ENCODE results near the gene XRCC3. TPM values are rescaled to one million over a fixed set of nuclear protein-coding genes. Genes with fewer than 3 reads are reported as not detected.
A peak's percentile ranks its signal among the peaks of the same experiment; 100 is the strongest.

Gene XRCC3
- total RNA-seq, 1 donor = 18.1 TPM

GRCh38 chr14:103711516-103712431 lies 3.5 kb downstream of the XRCC3 start:
- H3K4me3 ChIP-seq (ENCODE audit: low read depth, low read length) = no peak overlapping the region
- DNase-seq (ENCODE audit: low read depth) = peak; percentile 43
- TF ChIP-seq CTCF (IDR thresholded peaks at IDR 0.05; ENCODE audit: insufficient read depth, low read length) = no peak

- no peak for DNase-seq (ENCODE audit: low read depth)
- H3K4me3 ChIP-seq (ENCODE audit: low read depth, low read length) = no peak overlapping the region
- no peak for TF ChIP-seq CTCF (IDR thresholded peaks at IDR 0.05; ENCODE audit: insufficient read depth, low read length)
Observed at GRCh38 chr14:103710771-103711377, 4.4 kb downstream of the XRCC3 start.

GRCh38 chr14:103709814-103710213 lies 5.4 kb downstream of the XRCC3 start:
- H3K4me3 ChIP-seq (ENCODE audit: low read depth, low read length) = no peak overlapping the region
- no peak for DNase-seq (ENCODE audit: low read depth)
- TF ChIP-seq CTCF (IDR thresholded peaks at IDR 0.05; ENCODE audit: insufficient read depth, low read length) = no peak

- TF ChIP-seq CTCF (IDR thresholded peaks at IDR 0.05; ENCODE audit: insufficient read depth, low read length) = no peak
- no peak for DNase-seq (ENCODE audit: low read depth)
- no peak overlapping the region for H3K4me3 ChIP-seq (ENCODE audit: low read depth, low read length)
Observed at GRCh38 chr14:103708750-103709187, 6.5 kb downstream of the XRCC3 start.

GRCh38 chr14:103707329-103708263 lies 7.7 kb downstream of the XRCC3 start:
- H3K4me3 ChIP-seq (ENCODE audit: low read depth, low read length) = no peak overlapping the region
- DNase-seq (ENCODE audit: low read depth) = no peak
- TF ChIP-seq CTCF (IDR thresholded peaks at IDR 0.05; ENCODE audit: insufficient read depth, low read length) = no peak

- no peak for TF ChIP-seq CTCF (IDR thresholded peaks at IDR 0.05; ENCODE audit: insufficient read depth, low read length)
- no peak overlapping the region for H3K4me3 ChIP-seq (ENCODE audit: low read depth, low read length)
- DNase-seq (ENCODE audit: low read depth) = no peak
Observed at GRCh38 chr14:103706551-103707328, 8.5 kb downstream of the XRCC3 start.

All from fibroblast of the aortic adventitia (primary cell).